GM19372 (cell line): ENCODE measurements around the gene RASSF5.

Source experiments
- ATAC-seq: cut with Tn5 transposase; IDR thresholded peaks from one replicate; pipeline ENCODE4 v1.9.1; 2021; ENCODE audit warnings: mild to moderate bottlenecking, low read depth, moderate library complexity; ENCODE audit not compliant: unreplicated experiment

The RASSF5 gene

GRCh38 chr1:206560007-206560716 is 52.8 kb downstream of the RASSF5 start:
- ATAC-seq, result no peak

- peak; percentile 18 for ATAC-seq
Measured at GRCh38 chr1:206563367-206564207, 56.3 kb downstream of the RASSF5 start.

- ATAC-seq, result no peak
Measured at GRCh38 chr1:206565995-206566394, 58.7 kb downstream of the RASSF5 start.

- ATAC-seq, result no peak
Measured at GRCh38 chr1:206566999-206567398, 59.7 kb downstream of the RASSF5 start.

- ATAC-seq, result no peak
Measured at GRCh38 chr1:206568256-206568655, 60.9 kb downstream of the RASSF5 start.

- ATAC-seq, result no peak
Measured at GRCh38 chr1:206568779-206569352, 61.5 kb downstream of the RASSF5 start.

- ATAC-seq, result no peak
Measured at GRCh38 chr1:206569556-206569955, 62.2 kb downstream of the RASSF5 start.

- ATAC-seq, result no peak
Measured at GRCh38 chr1:206570529-206570928, 63.2 kb downstream of the RASSF5 start.

GRCh38 chr1:206572835-206573234 is 65.5 kb downstream of the RASSF5 start:
- no peak for ATAC-seq

- no peak for ATAC-seq
Measured at GRCh38 chr1:206573319-206573718, 66.0 kb downstream of the RASSF5 start.

GRCh38 chr1:206573762-206574161 is 66.4 kb downstream of the RASSF5 start:
- ATAC-seq, result no peak

GRCh38 chr1:206575165-206575893 is 68.0 kb downstream of the RASSF5 start:
- ATAC-seq, result no peak

GRCh38 chr1:206575894-206576737 is 68.8 kb downstream of the RASSF5 start:
- ATAC-seq, result no peak

- no peak for ATAC-seq
Measured at GRCh38 chr1:206577626-206578025, 70.3 kb downstream of the RASSF5 start.

GRCh38 chr1:206578068-206578977 is 71.0 kb downstream of the RASSF5 start:
- ATAC-seq, result no peak

- ATAC-seq, result no peak
Measured at GRCh38 chr1:206578978-206579374, 71.6 kb downstream of the RASSF5 start.

- ATAC-seq, result peak; percentile 88
Measured at GRCh38 chr1:206579747-206580437, 72.6 kb downstream of the RASSF5 start.

- no peak for ATAC-seq
Measured at GRCh38 chr1:206580438-206581113, 73.2 kb downstream of the RASSF5 start.
